H1 (cell line): ENCODE data around the gene PGAM2. TPM values are rescaled to one million over a fixed set of nuclear protein-coding genes. Genes with fewer than 3 reads are reported as not detected.

Source experiments
- CTCF ChIA-PET: fragments of 300-600 bp; sonication (Branson Sonifier 250); formaldehyde crosslinking; loops from one replicate; lab custom pipeline; 2021; ENCODE audit not compliant: partially characterized antibody; lab: Charles Lee
- POLR2A ChIA-PET: fragments of 300-600 bp; sonication (Branson Sonifier 250); formaldehyde crosslinking; loops from one replicate; lab custom pipeline; 2021; ENCODE audit warnings: inconsistent platforms; ENCODE audit not compliant: partially characterized antibody; lab: Charles Lee
- DNase-seq, 2 experiments: peaks; one replicate each; pipeline versions ENCODE4 v3.0.0 to v3.0.0-alpha.2; 2010 to 2022; ENCODE audit warnings: low spot score in 2 of 2, low read depth in 1 of 2, mixed read lengths in 1 of 2
- FAIRE-seq: peaks from 2 replicates; lab custom pipeline; 2011; peaks lifted over from hg19 to GRCh38; lab: Jason Lieb, UNC
- H2AFZ ChIP-seq: 2 replicates; pipeline ENCODE4 v1.8.1; 2012; ENCODE audit warnings: low read length, inconsistent platforms
- H2AK5ac ChIP-seq: 2 replicates; pipeline ENCODE4 v1.6.1; 2013; ENCODE audit warnings: low read depth, low read length
- H2BK120ac ChIP-seq: replicated peaks from 2 replicates; pipeline ENCODE3; 2013; ENCODE audit warnings: low read depth, low read length, inconsistent platforms
- H2BK12ac ChIP-seq: 2 replicates; pipeline ENCODE4 v1.6.1; 2013; ENCODE audit warnings: low read depth, low read length
- H2BK15ac ChIP-seq: 2 replicates; pipeline ENCODE4 v1.6.1; 2013; ENCODE audit warnings: low read length
- H2BK20ac ChIP-seq: 2 replicates; pipeline ENCODE4 v1.6.1; 2013; ENCODE audit warnings: low read length
- H2BK5ac ChIP-seq: 2 replicates; pipeline ENCODE4 v1.6.1; 2013; ENCODE audit warnings: low read depth, low read length
- H3K14ac ChIP-seq: 2 replicates; pipeline ENCODE4 v1.6.1; 2013; ENCODE audit warnings: inconsistent platforms; ENCODE audit not compliant: insufficient read length
- H3K18ac ChIP-seq: 2 replicates; pipeline ENCODE4 v1.6.1; 2013; ENCODE audit warnings: low read length; ENCODE audit errors: extremely low read depth
- H3K23ac ChIP-seq: 2 replicates; pipeline ENCODE4 v1.6.1; 2013; ENCODE audit warnings: inconsistent platforms; ENCODE audit not compliant: insufficient read length
- H3K23me2 ChIP-seq: 2 replicates; pipeline ENCODE4 v1.6.1; 2013; ENCODE audit warnings: low read depth, low read length
- H3K27ac ChIP-seq: 2 replicates; pipeline ENCODE4 v1.6.1; 2011; ENCODE audit warnings: low read depth, low read length, inconsistent platforms
- H3K27me3 ChIP-seq, 4 experiments: replicated peaks in 1 of 4; 1 replicate in 1 of 4; 2 replicates in 3 of 4; pipeline versions ENCODE4 v1.6.1 to v1.8.1; 2011 to 2013; ENCODE audit warnings: low read length in 3 of 4, mild to moderate bottlenecking in 3 of 4, inconsistent platforms in 2 of 4, mixed read lengths in 2 of 4, moderate library complexity in 1 of 4; ENCODE audit not compliant: control insufficient read depth in 3 of 4, insufficient read depth in 3 of 4; ENCODE audit errors: extremely low read depth in 1 of 4
- H3K36me3 ChIP-seq, 4 experiments: 2 replicates each; pipeline versions ENCODE4 v1.6.1 to v1.8.1; 2011 to 2013; ENCODE audit warnings: mild to moderate bottlenecking in 4 of 4, low read length in 3 of 4, moderate library complexity in 2 of 4, control low read depth in 1 of 4, inconsistent platforms in 1 of 4; ENCODE audit not compliant: insufficient read depth in 4 of 4, control insufficient read depth in 2 of 4
- H3K4ac ChIP-seq: replicated peaks from 2 replicates; pipeline ENCODE3; 2013; ENCODE audit warnings: low read length, low read depth, mixed read lengths, inconsistent platforms; ENCODE audit not compliant: insufficient read length
- H3K4me1 ChIP-seq, 4 experiments: replicated peaks in 1 of 4; 1 replicate in 1 of 4; 2 replicates in 3 of 4; pipeline versions ENCODE4 v1.6.1 to v1.8.1; 2011 to 2013; ENCODE audit warnings: low read length in 3 of 4, inconsistent platforms in 2 of 4, mixed read lengths in 1 of 4; ENCODE audit not compliant: insufficient read depth in 4 of 4, control insufficient read depth in 3 of 4
- H3K4me2 ChIP-seq, 2 experiments: 2 replicates each; pipeline versions ENCODE4 v1.6.1 to v1.8.1; 2011 to 2013; ENCODE audit warnings: low read depth in 2 of 2, low read length in 2 of 2, control low read depth in 1 of 2, inconsistent platforms in 1 of 2, mild to moderate bottlenecking in 1 of 2; ENCODE audit not compliant: insufficient read depth in 1 of 2
- H3K4me3 ChIP-seq, 4 experiments: fragments of 200-600, 300-600 bp in 1 of 4; sonication (generic), shearing (Covaris generic), sonication (Bioruptor Twin) in 1 of 4; 2 replicates each; pipeline versions ENCODE4 v1.5.1 to v1.8.1; 2011 to 2016; ENCODE audit warnings: low read length in 4 of 4, low read depth in 3 of 4, control low read depth in 2 of 4, inconsistent platforms in 2 of 4, mild to moderate bottlenecking in 2 of 4, mixed read lengths in 1 of 4, moderate library complexity in 1 of 4; ENCODE audit not compliant: insufficient read depth in 2 of 4; ENCODE audit errors: extremely low read depth in 1 of 4
- H3K56ac ChIP-seq: replicated peaks from 2 replicates; pipeline ENCODE3; 2013; ENCODE audit warnings: low read depth, mild to moderate bottlenecking, mixed read lengths, low read length, inconsistent platforms; ENCODE audit not compliant: insufficient read length
- H3K79me1 ChIP-seq: 2 replicates; pipeline ENCODE4 v1.6.1; 2013; ENCODE audit warnings: low read depth, low read length, control low read depth
- H3K79me2 ChIP-seq, 2 experiments: 2 replicates each; pipeline versions ENCODE4 v1.6.1 to v1.8.1; 2012 to 2013; ENCODE audit warnings: low read length in 2 of 2, mild to moderate bottlenecking in 2 of 2, inconsistent platforms in 1 of 2; ENCODE audit not compliant: insufficient read depth in 2 of 2, control insufficient read depth in 1 of 2
- H3K9ac ChIP-seq, 4 experiments: replicated peaks in 1 of 4; 1 replicate in 1 of 4; 2 replicates in 3 of 4; pipeline versions ENCODE4 v1.6.1 to v1.8.1; 2011 to 2013; ENCODE audit warnings: low read depth in 3 of 4, low read length in 3 of 4, control low read depth in 2 of 4, mild to moderate bottlenecking in 2 of 4, moderate library complexity in 2 of 4, inconsistent platforms in 1 of 4; ENCODE audit errors: extremely low read depth in 1 of 4
- H3K9me3 ChIP-seq, 2 experiments: 2 replicates each; pipeline versions ENCODE4 v1.6.1 to v1.8.1; 2012 to 2013; ENCODE audit warnings: mild to moderate bottlenecking in 2 of 2, moderate library complexity in 2 of 2, control low read depth in 1 of 2, inconsistent platforms in 1 of 2, low read depth in 1 of 2, low read length in 1 of 2, mixed read lengths in 1 of 2; ENCODE audit not compliant: insufficient read depth in 2 of 2
- H4K20me1 ChIP-seq, 2 experiments: replicated peaks in 1 of 2; 2 replicates each; pipeline versions ENCODE3 to v1.8.1; 2011 to 2013; ENCODE audit warnings: inconsistent platforms in 2 of 2, low read length in 2 of 2, mild to moderate bottlenecking in 1 of 2; ENCODE audit not compliant: insufficient read depth in 2 of 2, control insufficient read depth in 1 of 2
- H4K5ac ChIP-seq: 2 replicates; pipeline ENCODE4 v1.6.1; 2013; ENCODE audit warnings: low read length, low read depth, mixed read lengths, inconsistent platforms; ENCODE audit not compliant: insufficient read length
- H4K8ac ChIP-seq: 2 replicates; pipeline ENCODE4 v1.8.0; 2013; ENCODE audit warnings: mild to moderate bottlenecking, moderate library complexity, low read length, inconsistent platforms; ENCODE audit not compliant: insufficient read depth; ENCODE audit errors: extremely low read depth
- H4K91ac ChIP-seq: replicated peaks from 2 replicates; pipeline ENCODE3; 2013; ENCODE audit warnings: low read length, mixed read lengths, inconsistent platforms; ENCODE audit not compliant: insufficient read length
- CBX8 ChIP-seq: fragments of 300-800, 300-1000 bp; sonication (generic); IDR thresholded peaks from 2 replicates; pipeline ENCODE4 v1.7.1; 2016; ENCODE audit warnings: low read depth, low read length, borderline replicate concordance
- CHD2 ChIP-seq: IDR thresholded peaks from 2 replicates; pipeline ENCODE4 v1.6.1; 2012; ENCODE audit warnings: low read length, improper control_type of control experiment
- EP300 ChIP-seq, 2 experiments: IDR thresholded peaks; 1 replicate in 1 of 2; 2 replicates in 1 of 2; pipeline ENCODE4 v1.6.1; 2011 to 2012; ENCODE audit warnings: low read depth in 2 of 2, low read length in 2 of 2, mild to moderate bottlenecking in 2 of 2, borderline replicate concordance in 1 of 2, inconsistent platforms in 1 of 2, moderate library complexity in 1 of 2
- FOSL1 ChIP-seq: IDR thresholded peaks from 2 replicates; pipeline ENCODE4 v1.6.1; 2011; ENCODE audit warnings: mild to moderate bottlenecking, low read depth, low read length, moderate library complexity; ENCODE audit not compliant: insufficient read depth
- KDM1A ChIP-seq: fragments of 200-600, 300-600 bp; sonication (generic); IDR thresholded peaks from 2 replicates; pipeline ENCODE4 v1.7.1; 2016; ENCODE audit warnings: mild to moderate bottlenecking, low read length, borderline replicate concordance
- RNF2 ChIP-seq: fragments of 200-900, 300-1000 bp; sonication (generic); IDR thresholded peaks from 2 replicates; pipeline ENCODE4 v1.7.1; 2016; ENCODE audit warnings: borderline replicate concordance, low read depth, mild to moderate bottlenecking, antibody characterized with exemption, low read length; ENCODE audit not compliant: poor library complexity, severe bottlenecking; ENCODE audit errors: missing control alignments
- SP2 ChIP-seq: IDR thresholded peaks from 2 replicates; pipeline ENCODE4 v1.6.1; 2012; ENCODE audit warnings: mild to moderate bottlenecking, low read length, inconsistent platforms
- SP4 ChIP-seq: IDR thresholded peaks from 2 replicates; pipeline ENCODE4 v1.6.1; 2012; ENCODE audit warnings: low read length, inconsistent platforms
- TAF7 ChIP-seq: optimal IDR thresholded peaks from 2 replicates; pipeline ENCODE3; 2011; ENCODE audit warnings: low read depth, mild to moderate bottlenecking, inconsistent platforms, low read length, moderate library complexity, borderline replicate concordance
- WGBS, 2 experiments: shearing (Covaris generic) in 1 of 2; methylation state at CpG; one replicate each; pipeline versions ENCODE4 v1.1.6 to v1.1.7; 2013 to 2015; ENCODE audit warnings: low lambda C conversion rate in 2 of 2, mixed read lengths in 2 of 2, inconsistent platforms in 1 of 2, low coverage in 1 of 2, missing lambda C conversion rate in 1 of 2; ENCODE audit not compliant: insufficient replicate concordance in 2 of 2, insufficient coverage in 1 of 2, insufficient read length in 1 of 2; ENCODE audit errors: extremely low coverage in 1 of 2, missing lambda C conversion rate in 1 of 2; 5-methylcytosine and 5-hydroxymethylcytosine counted together
- polyA plus RNA-seq, 7 experiments: library from polyadenylated mRNA; depleted of rRNA in 3 of 7; stranded (reverse) in 5 of 7; unstranded in 2 of 7; fragments of >200 nt in 5 of 7; fragments of 200-250 nt in 2 of 7; gene quantifications; 1 replicate in 5 of 7; 2 replicates in 1 of 7; 4 replicates in 1 of 7; pipeline versions ENCODE4 v1.2.1 to v1.2.3, GENCODE V29; 2011 to 2013; ENCODE audit warnings: missing spikeins in 2 of 7, mixed read lengths in 2 of 7
- total RNA-seq: library from RNA; stranded (reverse); fragmentation: NEBNext Ultra II Directional; extraction: Animal tissue kit (Norgen Biotek cat#: 25700); gene quantifications from 2 replicates; pipeline ENCODE4 v1.2.1, GENCODE V29; 2021
- TF ChIP-seq, protein P1 (sequence below): IDR thresholded peaks from 2 replicates; pipeline ENCODE4 v1.6.1; 2012; ENCODE audit warnings: inconsistent platforms
- TF ChIP-seq, protein P2 (sequence below): IDR thresholded peaks from 2 replicates; pipeline ENCODE4 v1.6.1; 2012; ENCODE audit warnings: low read length, inconsistent platforms

Gene PGAM2
- total and polyA plus RNA-seq, 2 of the 8 experiments (the other 6 are each of a cell fraction or from before 2014, with no cell fraction given) = 2.1 to 2.9 TPM

DNA sequence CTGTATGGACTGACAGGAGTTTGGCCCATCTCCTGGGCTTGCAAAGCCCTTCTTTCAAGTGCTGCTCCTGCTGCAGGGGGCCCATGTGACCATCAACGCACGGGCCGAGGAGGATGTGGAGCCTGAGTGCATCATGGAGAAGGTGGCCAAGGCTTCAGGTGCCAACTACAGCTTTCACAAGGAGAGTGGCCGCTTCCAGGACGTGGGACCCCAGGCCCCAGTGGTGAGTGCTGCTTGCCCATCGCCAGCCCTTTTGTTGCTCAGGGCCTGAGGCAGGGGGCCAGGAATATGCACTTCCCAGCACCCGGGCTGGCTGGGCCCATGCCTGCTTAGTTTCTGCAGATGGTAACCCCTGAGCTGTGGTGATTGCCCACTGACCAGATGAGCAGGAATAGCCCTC is 8.7 kb downstream of the PGAM2 start:
- no peak overlapping the region for H2BK20ac ChIP-seq
- no peak overlapping the region for H3K4me3 ChIP-seq
- no peak overlapping the region for H2BK12ac ChIP-seq
- H3K14ac ChIP-seq = no peak overlapping the region
- H2AFZ ChIP-seq = no peak overlapping the region
- 94% methylated on average over 7 of the region's 7 CpGs; no CpG with 5 or more reads in 1 of the 2 experiments for WGBS, 2 experiments
- H4K8ac ChIP-seq = no peak overlapping the region
- H3K23ac ChIP-seq = no peak overlapping the region
- no peaks in the 10 kb centered on the region for H3K4me1 ChIP-seq
- CTCF ChIA-PET = interaction anchor here (1.1 to 2.5 kb wide), 2 partner anchors 14 to 55 kb away, joined by 3 to 6 read pairs; no protein-coding TSS in a partner anchor
- H3K23me2 ChIP-seq = no peaks in the 10 kb centered on the region
- H3K9ac ChIP-seq = no peak overlapping the region
- H3K4ac ChIP-seq = no peak overlapping the region
- POLR2A ChIA-PET = no interaction called here
- H3K18ac ChIP-seq = no peak overlapping the region
- H4K20me1 ChIP-seq = peaks cover 0 to 12% of the 10 kb centered on the region in 2 experiments
- H3K79me1 ChIP-seq = no peaks in the 10 kb centered on the region; the same call in 1 of the 2 replicates
- H3K79me2 ChIP-seq = no peaks in the 10 kb centered on the region
- no peak overlapping the region for H2AK5ac ChIP-seq
- no peak overlapping the region for H3K4me2 ChIP-seq
- H2BK5ac ChIP-seq = no peak overlapping the region
- no peak overlapping the region for H4K91ac ChIP-seq
- no peak overlapping the region for H3K56ac ChIP-seq
- FAIRE-seq (no peak), DNase-seq (no peak)
- no peak overlapping the region for H2BK120ac ChIP-seq
- H3K36me3 ChIP-seq = peaks cover 4 to 50% (median 32%) of the 10 kb centered on the region in 4 experiments
- no peaks in the 10 kb centered on the region for H3K27me3 ChIP-seq
- H4K5ac ChIP-seq = no peak overlapping the region
- H2BK15ac ChIP-seq = no peak overlapping the region
- H3K9me3 ChIP-seq = no peaks in the 10 kb centered on the region
- no peak overlapping the region for H3K27ac ChIP-seq
- TF ChIP-seq FOSL1 (no peak), EP300 (IDR thresholded peaks at IDR 0.05; ENCODE audit: borderline replicate concordance in 1 of 2, low read depth in 2 of 2, low read length in 2 of 2) (no peak), SP4 (no peak), KDM1A (no peak), SP2 (no peak), CHD2 (no peak), CBX8 (no peak), TAF7 (no peak), RNF2 (no peak)
- TF ChIP-seq, protein P1, sequence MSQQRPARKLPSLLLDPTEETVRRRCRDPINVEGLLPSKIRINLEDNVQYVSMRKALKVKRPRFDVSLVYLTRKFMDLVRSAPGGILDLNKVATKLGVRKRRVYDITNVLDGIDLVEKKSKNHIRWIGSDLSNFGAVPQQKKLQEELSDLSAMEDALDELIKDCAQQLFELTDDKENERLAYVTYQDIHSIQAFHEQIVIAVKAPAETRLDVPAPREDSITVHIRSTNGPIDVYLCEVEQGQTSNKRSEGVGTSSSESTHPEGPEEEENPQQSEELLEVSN = no peak
- TF ChIP-seq, protein P2, sequence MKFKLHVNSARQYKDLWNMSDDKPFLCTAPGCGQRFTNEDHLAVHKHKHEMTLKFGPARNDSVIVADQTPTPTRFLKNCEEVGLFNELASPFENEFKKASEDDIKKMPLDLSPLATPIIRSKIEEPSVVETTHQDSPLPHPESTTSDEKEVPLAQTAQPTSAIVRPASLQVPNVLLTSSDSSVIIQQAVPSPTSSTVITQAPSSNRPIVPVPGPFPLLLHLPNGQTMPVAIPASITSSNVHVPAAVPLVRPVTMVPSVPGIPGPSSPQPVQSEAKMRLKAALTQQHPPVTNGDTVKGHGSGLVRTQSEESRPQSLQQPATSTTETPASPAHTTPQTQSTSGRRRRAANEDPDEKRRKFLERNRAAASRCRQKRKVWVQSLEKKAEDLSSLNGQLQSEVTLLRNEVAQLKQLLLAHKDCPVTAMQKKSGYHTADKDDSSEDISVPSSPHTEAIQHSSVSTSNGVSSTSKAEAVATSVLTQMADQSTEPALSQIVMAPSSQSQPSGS = no peak
